ENCODE measurements around the gene ARHGAP15. TPM values are rescaled to one million over a fixed set of nuclear protein-coding genes. Genes with fewer than 3 reads are reported as not detected.

ARHGAP15 gene
- total RNA-seq, 3 donors from 2014 or later (not counting 1 experiment from before 2014, with no cell fraction given), result 148 to 168 (median 165) TPM

GRCh38 chr2:143176606-143177005 is 47.4 kb downstream of the ARHGAP15 start:
- Histone ChIP-seq H3K9me3 (ENCODE audit: control insufficient read depth, insufficient read depth, low read length) (peaks cover 2% of the 10 kb centered on the region), H3K27me3 (ENCODE audit: control insufficient read depth, insufficient read depth, low read length) (no peaks in the 10 kb centered on the region), H3K36me3 (ENCODE audit: control insufficient read depth, insufficient read depth, low read length) (peaks cover 8% of the 10 kb centered on the region), H3K4me1 (ENCODE audit: control insufficient read depth, insufficient read depth, low read length) (peaks cover 5% of the 10 kb centered on the region), H3K27ac (ENCODE audit: low read length) (peak overlapping the region; percentile 71), H3K4me3 (ENCODE audit: low read length) (no peak overlapping the region)
- intact Hi-C loops (cut with micrococcal nuclease), result no loop called here
- WGBS (ENCODE audit: insufficient coverage), result 73% methylated on average over 2 of the region's 3 CpGs
- Mint-ChIP-seq H3K9me3 (no peaks in the 10 kb centered on the region), H3K4me3 (no peak overlapping the region), H3K36me3 (no peaks in the 10 kb centered on the region), H3K4me1 (peaks cover 50 to 51% of the 10 kb centered on the region in 2 donors), H3K27ac (peak overlapping the region; percentile 85 to 91), H3K27me3 (ENCODE audit: low read depth in 2 of 2) (no peaks in the 10 kb centered on the region)
- ATAC-seq (no peak), DNase-seq (peak in 1 of 2 donors; percentile 48)
- no peak for TF ChIP-seq CTCF (IDR thresholded peaks at IDR 0.05)

- H3K4me3 ChIP-seq (ENCODE audit: low read length), result peak overlapping the region; percentile 12
- H3K27ac ChIP-seq (ENCODE audit: low read length), result peak overlapping the region; percentile 71
- peak in 1 of 2 donors; percentile 53 for DNase-seq
- 36% methylated on average over 2 of the region's 5 CpGs for WGBS (ENCODE audit: insufficient coverage)
- Mint-ChIP-seq H3K4me1 (peaks cover 51% of the 10 kb centered on the region in 2 donors), H3K27ac (peak overlapping the region; percentile 85 to 91), H3K9me3 (no peaks in the 10 kb centered on the region), H3K27me3 (ENCODE audit: low read depth in 2 of 2) (no peaks in the 10 kb centered on the region), H3K4me3 (peak overlapping the region; percentile 49), H3K36me3 (no peaks in the 10 kb centered on the region)
- peaks cover 6% of the 10 kb centered on the region for H3K36me3 ChIP-seq (ENCODE audit: control insufficient read depth, insufficient read depth, low read length)
- H3K27me3 ChIP-seq (ENCODE audit: control insufficient read depth, insufficient read depth, low read length), result no peaks in the 10 kb centered on the region
- intact Hi-C loops (cut with micrococcal nuclease), result no loop called here
- ATAC-seq, result peak; percentile 76 to 80 (median 79)
- TF ChIP-seq CTCF (IDR thresholded peaks at IDR 0.05), result no peak
- H3K9me3 ChIP-seq (ENCODE audit: control insufficient read depth, insufficient read depth, low read length), result peaks cover 2% of the 10 kb centered on the region
- peaks cover 10% of the 10 kb centered on the region for H3K4me1 ChIP-seq (ENCODE audit: control insufficient read depth, insufficient read depth, low read length)
These were observed 48.0 kb downstream of the ARHGAP15 start for GRCh38 chr2:143177096-143177786.

GRCh38 chr2:143181494-143181893 is 52.3 kb downstream of the ARHGAP15 start:
- Mint-ChIP-seq H3K4me1 (peaks cover 70 to 72% of the 10 kb centered on the region in 2 donors), H3K36me3 (no peaks in the 10 kb centered on the region), H3K4me3 (no peak overlapping the region), H3K9me3 (no peaks in the 10 kb centered on the region), H3K27me3 (ENCODE audit: low read depth in 2 of 2) (no peaks in the 10 kb centered on the region), H3K27ac (peak overlapping the region; percentile 3 to 51)
- DNase-seq (no peak), ATAC-seq (no peak)
- peaks cover 12% of the 10 kb centered on the region for H3K4me1 ChIP-seq (ENCODE audit: control insufficient read depth, insufficient read depth, low read length)
- TF ChIP-seq CTCF (IDR thresholded peaks at IDR 0.05), result no peak
- H3K4me3 ChIP-seq (ENCODE audit: low read length), result no peak overlapping the region
- H3K27ac ChIP-seq (ENCODE audit: low read length), result no peak overlapping the region
- intact Hi-C loops (cut with micrococcal nuclease), result no loop called here
- H3K9me3 ChIP-seq (ENCODE audit: control insufficient read depth, insufficient read depth, low read length), result peaks cover 2% of the 10 kb centered on the region
- H3K36me3 ChIP-seq (ENCODE audit: control insufficient read depth, insufficient read depth, low read length), result peaks cover 4% of the 10 kb centered on the region
- H3K27me3 ChIP-seq (ENCODE audit: control insufficient read depth, insufficient read depth, low read length), result no peaks in the 10 kb centered on the region

- no peaks in the 10 kb centered on the region for H3K27me3 ChIP-seq (ENCODE audit: control insufficient read depth, insufficient read depth, low read length)
- H3K4me1 Mint-ChIP-seq, result peaks cover 70 to 72% of the 10 kb centered on the region in 2 donors
- H3K4me1 ChIP-seq (ENCODE audit: control insufficient read depth, insufficient read depth, low read length), result peaks cover 8% of the 10 kb centered on the region
- DNase-seq (no peak), ATAC-seq (no peak)
- H3K9me3 ChIP-seq (ENCODE audit: control insufficient read depth, insufficient read depth, low read length), result peaks cover 2% of the 10 kb centered on the region
- intact Hi-C loops (cut with micrococcal nuclease), result no loop called here
- TF ChIP-seq CTCF (IDR thresholded peaks at IDR 0.05), result no peak
- peak overlapping the region; percentile 3 to 51 for H3K27ac Mint-ChIP-seq
- 90% methylated on average over 2 of the region's 2 CpGs for WGBS (ENCODE audit: insufficient coverage)
- H3K27me3 Mint-ChIP-seq (ENCODE audit: low read depth in 2 of 2), result no peaks in the 10 kb centered on the region
- no peak overlapping the region for H3K4me3 ChIP-seq (ENCODE audit: low read length)
- no peaks in the 10 kb centered on the region for H3K9me3 Mint-ChIP-seq
- peaks cover 4% of the 10 kb centered on the region for H3K36me3 ChIP-seq (ENCODE audit: control insufficient read depth, insufficient read depth, low read length)
- no peak overlapping the region for H3K27ac ChIP-seq (ENCODE audit: low read length)
- no peaks in the 10 kb centered on the region for H3K36me3 Mint-ChIP-seq
- H3K4me3 Mint-ChIP-seq, result no peak overlapping the region
These were observed 53.4 kb downstream of the ARHGAP15 start for GRCh38 chr2:143182649-143183048.

Measured in natural killer cell (primary cell).